ENCODE data around the gene SIK3. TPM values are rescaled to one million over a fixed set of nuclear protein-coding genes. Genes with fewer than 3 reads are reported as not detected.
A peak's percentile ranks its signal among the peaks of the same experiment; 100 is the strongest.

Gene SIK3
- total RNA-seq, 1 donor from 2014 or later, result 32.9 TPM

DNA sequence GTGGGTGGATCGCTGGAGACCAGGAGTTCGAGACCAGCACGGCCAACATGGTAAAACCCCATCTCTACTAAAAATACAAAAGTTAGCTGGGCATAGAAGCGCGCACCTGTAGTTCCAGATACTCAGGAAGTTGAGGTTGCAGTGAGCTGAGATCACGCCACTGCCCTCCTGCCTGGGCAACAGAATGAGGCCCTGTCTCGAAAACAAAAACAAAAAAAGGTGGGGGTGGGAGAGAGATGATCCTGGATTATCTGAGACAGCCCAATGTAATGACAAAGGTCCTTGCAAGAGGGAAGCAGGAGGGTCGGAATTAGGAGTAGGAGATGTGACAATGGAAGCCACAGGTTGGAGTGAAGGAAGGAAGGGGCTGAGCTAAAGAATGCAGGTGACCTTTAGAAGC is 173.2 kb downstream of the SIK3 start:
- DNase-seq (no peak), ATAC-seq (no peak)
- TF ChIP-seq, protein P1, sequence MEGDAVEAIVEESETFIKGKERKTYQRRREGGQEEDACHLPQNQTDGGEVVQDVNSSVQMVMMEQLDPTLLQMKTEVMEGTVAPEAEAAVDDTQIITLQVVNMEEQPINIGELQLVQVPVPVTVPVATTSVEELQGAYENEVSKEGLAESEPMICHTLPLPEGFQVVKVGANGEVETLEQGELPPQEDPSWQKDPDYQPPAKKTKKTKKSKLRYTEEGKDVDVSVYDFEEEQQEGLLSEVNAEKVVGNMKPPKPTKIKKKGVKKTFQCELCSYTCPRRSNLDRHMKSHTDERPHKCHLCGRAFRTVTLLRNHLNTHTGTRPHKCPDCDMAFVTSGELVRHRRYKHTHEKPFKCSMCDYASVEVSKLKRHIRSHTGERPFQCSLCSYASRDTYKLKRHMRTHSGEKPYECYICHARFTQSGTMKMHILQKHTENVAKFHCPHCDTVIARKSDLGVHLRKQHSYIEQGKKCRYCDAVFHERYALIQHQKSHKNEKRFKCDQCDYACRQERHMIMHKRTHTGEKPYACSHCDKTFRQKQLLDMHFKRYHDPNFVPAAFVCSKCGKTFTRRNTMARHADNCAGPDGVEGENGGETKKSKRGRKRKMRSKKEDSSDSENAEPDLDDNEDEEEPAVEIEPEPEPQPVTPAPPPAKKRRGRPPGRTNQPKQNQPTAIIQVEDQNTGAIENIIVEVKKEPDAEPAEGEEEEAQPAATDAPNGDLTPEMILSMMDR (IDR thresholded peaks at IDR 0.05), result no peak
- Histone ChIP-seq H3K9me3 (no peaks in the 10 kb centered on the region), H3K27ac (peak overlapping the region; percentile 33), H3K4me3 (no peak overlapping the region), H3K4me1 (peaks cover 22% of the 10 kb centered on the region), H3K36me3 (peaks cover 30% of the 10 kb centered on the region), H3K27me3 (ENCODE audit: low read depth) (no peaks in the 10 kb centered on the region)
- intact Hi-C loops (cut with DNase I), result no loop called here

DNA sequence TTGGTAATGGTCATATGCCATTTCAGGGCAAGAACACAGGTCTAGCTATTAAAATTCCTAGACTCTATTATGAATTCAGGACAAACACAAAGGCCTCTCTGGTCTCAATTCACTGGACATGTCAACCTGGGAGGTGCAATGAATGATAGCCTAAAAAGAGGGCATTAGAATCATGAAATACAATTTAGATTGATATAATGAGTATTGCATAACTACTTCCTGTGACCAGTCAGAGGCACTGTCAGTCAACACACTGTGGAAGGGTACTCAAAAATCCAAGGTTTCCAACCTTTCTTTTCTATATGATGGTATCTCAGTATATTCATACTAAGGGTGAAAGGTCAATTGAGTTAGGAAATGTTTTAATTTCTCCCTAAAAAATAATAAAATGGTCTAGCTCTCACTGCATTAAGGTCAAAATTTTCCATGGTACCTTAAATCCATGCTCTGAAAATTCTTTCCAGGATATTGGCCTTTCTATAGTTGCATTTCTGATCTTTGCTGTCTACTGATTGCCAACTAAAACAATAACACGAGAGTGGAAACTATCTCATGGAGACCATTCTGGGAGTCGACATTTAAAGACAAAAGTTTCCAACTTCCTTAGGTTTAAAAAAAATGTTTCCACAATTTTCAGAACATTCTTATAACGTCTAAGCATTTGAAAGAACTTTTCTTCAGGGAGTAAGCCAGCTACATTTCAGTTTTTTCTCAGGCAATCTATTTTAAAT is 179.1 kb downstream of the SIK3 start:
- Histone ChIP-seq H3K4me1 (no peaks in the 10 kb centered on the region), H3K9me3 (no peaks in the 10 kb centered on the region), H3K4me3 (no peak overlapping the region), H3K27ac (no peak overlapping the region), H3K27me3 (ENCODE audit: low read depth) (no peaks in the 10 kb centered on the region), H3K36me3 (no peaks in the 10 kb centered on the region)
- TF ChIP-seq, protein P1 (IDR thresholded peaks at IDR 0.05), result no peak
- intact Hi-C loops (cut with DNase I), result no loop called here
- DNase-seq (no peak), ATAC-seq (no peak)

DNA sequence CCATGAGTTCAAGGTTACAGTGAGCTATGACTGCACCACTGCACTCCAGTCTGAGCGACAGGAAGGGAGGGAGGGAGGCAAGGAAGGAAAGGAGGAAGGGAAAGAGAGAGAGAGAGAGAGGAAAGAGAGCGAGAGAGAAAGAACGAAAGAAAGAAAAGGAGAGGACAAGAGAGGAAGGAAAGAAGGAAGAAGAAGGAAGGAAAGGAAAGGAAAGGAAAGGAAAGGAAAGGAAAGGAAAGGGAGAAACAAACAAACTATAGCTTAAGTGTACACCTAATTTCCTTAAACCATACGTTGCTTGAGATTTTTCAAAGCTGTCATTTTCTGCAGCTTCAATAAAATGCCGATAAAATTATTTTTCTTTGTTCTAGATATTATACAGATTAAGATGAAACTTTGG is 180.6 kb downstream of the SIK3 start:
- TF ChIP-seq, protein P1 (IDR thresholded peaks at IDR 0.05), result no peak
- H3K27ac ChIP-seq, result no peak overlapping the region
- H3K36me3 ChIP-seq, result no peaks in the 10 kb centered on the region
- ATAC-seq (no peak), DNase-seq (no peak)
- intact Hi-C loops (cut with DNase I), result no loop called here
- no peak overlapping the region for H3K4me3 ChIP-seq
- H3K4me1 ChIP-seq, result no peaks in the 10 kb centered on the region
- no peaks in the 10 kb centered on the region for H3K9me3 ChIP-seq
- no peaks in the 10 kb centered on the region for H3K27me3 ChIP-seq (ENCODE audit: low read depth)

DNA sequence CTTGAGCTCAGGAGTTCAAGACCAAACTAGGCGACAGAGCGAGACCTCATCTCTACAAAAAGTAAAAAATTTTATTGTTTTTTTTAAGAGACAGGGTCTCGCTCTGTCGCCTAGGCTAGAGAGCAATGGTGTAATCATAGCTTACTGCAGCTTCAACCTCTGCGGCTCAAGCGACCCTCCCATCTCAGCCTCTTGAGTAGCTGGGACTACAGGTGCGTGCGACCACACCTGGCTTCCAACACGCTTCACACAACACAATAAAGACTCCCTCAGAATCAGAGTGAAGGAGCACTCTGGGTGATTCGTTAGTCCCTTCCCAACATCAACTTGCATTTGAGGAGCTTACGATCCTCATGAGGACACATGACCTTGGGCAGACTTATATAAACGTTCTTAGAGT is 181.3 kb downstream of the SIK3 start:
- ATAC-seq, result no peak
- intact Hi-C loops (cut with DNase I), result no loop called here
- TF ChIP-seq, protein P1 (IDR thresholded peaks at IDR 0.05), result no peak
- Histone ChIP-seq H3K9me3 (no peaks in the 10 kb centered on the region), H3K27me3 (ENCODE audit: low read depth) (no peaks in the 10 kb centered on the region), H3K4me1 (no peaks in the 10 kb centered on the region), H3K4me3 (no peak overlapping the region), H3K36me3 (no peaks in the 10 kb centered on the region), H3K27ac (no peak overlapping the region)
- DNase-seq, result no peak

DNA sequence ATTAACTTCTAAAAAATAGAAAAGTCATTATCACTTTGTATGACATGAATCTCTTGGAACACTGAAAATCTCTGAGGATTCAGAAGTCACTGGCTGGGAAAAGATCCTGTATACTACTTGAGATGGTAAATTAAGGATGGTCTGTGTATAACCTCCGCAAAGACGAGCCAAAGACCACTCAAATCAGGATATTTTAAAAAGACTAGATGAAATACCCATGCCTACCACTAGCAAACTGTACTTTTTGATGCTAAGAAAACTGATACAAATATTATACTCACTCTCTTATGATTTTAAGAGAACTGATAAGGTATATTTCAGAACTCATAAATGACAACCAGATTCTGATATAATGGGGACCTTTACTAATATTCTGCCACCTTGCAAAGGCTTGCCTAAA is 182.2 kb downstream of the SIK3 start:
- intact Hi-C loops (cut with DNase I), result no loop called here
- Histone ChIP-seq H3K9me3 (no peaks in the 10 kb centered on the region), H3K36me3 (no peaks in the 10 kb centered on the region), H3K27me3 (ENCODE audit: low read depth) (no peaks in the 10 kb centered on the region), H3K4me3 (no peak overlapping the region), H3K4me1 (no peaks in the 10 kb centered on the region), H3K27ac (no peak overlapping the region)
- no peak for DNase-seq
- no peak for ATAC-seq
- TF ChIP-seq, protein P1 (IDR thresholded peaks at IDR 0.05), result no peak

Measured in lower lobe of right lung (tissue), 2 donors.